ENCODE data around the gene TSHZ2. TPM values are rescaled to one million over a fixed set of nuclear protein-coding genes. Genes with fewer than 3 reads are reported as not detected.

The TSHZ2 gene
- total and polyA plus RNA-seq, 9 of the 15 experiments (the other 6 are each of a cell fraction or from before 2014, with no cell fraction given) = 0.03 to 0.20 (median 0.05) TPM; not detected in 4

DNA sequence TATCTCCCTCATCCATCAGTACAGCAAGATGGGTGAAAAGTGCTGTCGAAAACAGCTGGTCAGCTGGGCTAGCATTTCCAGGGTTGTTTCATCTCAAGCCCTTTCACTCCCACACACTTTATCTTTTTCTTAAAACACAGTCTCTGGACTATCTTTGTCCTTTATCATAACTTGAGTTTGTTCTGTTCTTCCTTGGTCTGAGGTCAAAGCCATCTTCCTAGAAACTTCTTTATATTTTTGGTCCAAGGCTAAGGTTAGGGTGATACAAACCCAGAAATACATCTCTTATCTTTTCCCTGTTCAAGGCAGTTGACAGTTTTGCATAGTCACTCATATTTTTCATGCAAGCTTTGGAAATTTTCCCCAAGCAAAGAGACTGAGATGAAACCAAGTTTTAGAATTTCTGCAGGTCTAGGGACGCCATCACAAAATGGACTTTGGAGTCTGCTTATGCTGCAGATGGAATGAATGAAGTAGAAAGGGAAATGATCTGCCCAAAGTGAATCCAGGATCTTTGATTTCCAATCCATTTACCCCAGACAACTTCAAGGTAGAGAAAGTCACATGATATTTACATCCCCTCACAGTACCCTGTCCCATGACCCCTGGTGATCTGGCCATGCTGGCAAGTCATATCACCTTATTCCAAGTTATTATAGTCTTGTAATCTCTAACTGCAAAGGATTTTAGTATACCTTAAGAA, 324.4 kb downstream of the TSHZ2 start (continued):
- TF ChIP-seq, protein P1, sequence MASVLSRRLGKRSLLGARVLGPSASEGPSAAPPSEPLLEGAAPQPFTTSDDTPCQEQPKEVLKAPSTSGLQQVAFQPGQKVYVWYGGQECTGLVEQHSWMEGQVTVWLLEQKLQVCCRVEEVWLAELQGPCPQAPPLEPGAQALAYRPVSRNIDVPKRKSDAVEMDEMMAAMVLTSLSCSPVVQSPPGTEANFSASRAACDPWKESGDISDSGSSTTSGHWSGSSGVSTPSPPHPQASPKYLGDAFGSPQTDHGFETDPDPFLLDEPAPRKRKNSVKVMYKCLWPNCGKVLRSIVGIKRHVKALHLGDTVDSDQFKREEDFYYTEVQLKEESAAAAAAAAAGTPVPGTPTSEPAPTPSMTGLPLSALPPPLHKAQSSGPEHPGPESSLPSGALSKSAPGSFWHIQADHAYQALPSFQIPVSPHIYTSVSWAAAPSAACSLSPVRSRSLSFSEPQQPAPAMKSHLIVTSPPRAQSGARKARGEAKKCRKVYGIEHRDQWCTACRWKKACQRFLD (CRISPR knock-in tag; IDR thresholded peaks at IDR 0.05) = no peak
- TF ChIP-seq SREBF1 (IDR thresholded peaks at IDR 0.05; ENCODE audit: borderline replicate concordance, low read depth, low read length) = no peak
- TF ChIP-seq ILF3 (IDR thresholded peaks at IDR 0.05; ENCODE audit: borderline replicate concordance) = no peak; the same call in 1 of the 2 replicates
- TF ChIP-seq, protein P2, sequence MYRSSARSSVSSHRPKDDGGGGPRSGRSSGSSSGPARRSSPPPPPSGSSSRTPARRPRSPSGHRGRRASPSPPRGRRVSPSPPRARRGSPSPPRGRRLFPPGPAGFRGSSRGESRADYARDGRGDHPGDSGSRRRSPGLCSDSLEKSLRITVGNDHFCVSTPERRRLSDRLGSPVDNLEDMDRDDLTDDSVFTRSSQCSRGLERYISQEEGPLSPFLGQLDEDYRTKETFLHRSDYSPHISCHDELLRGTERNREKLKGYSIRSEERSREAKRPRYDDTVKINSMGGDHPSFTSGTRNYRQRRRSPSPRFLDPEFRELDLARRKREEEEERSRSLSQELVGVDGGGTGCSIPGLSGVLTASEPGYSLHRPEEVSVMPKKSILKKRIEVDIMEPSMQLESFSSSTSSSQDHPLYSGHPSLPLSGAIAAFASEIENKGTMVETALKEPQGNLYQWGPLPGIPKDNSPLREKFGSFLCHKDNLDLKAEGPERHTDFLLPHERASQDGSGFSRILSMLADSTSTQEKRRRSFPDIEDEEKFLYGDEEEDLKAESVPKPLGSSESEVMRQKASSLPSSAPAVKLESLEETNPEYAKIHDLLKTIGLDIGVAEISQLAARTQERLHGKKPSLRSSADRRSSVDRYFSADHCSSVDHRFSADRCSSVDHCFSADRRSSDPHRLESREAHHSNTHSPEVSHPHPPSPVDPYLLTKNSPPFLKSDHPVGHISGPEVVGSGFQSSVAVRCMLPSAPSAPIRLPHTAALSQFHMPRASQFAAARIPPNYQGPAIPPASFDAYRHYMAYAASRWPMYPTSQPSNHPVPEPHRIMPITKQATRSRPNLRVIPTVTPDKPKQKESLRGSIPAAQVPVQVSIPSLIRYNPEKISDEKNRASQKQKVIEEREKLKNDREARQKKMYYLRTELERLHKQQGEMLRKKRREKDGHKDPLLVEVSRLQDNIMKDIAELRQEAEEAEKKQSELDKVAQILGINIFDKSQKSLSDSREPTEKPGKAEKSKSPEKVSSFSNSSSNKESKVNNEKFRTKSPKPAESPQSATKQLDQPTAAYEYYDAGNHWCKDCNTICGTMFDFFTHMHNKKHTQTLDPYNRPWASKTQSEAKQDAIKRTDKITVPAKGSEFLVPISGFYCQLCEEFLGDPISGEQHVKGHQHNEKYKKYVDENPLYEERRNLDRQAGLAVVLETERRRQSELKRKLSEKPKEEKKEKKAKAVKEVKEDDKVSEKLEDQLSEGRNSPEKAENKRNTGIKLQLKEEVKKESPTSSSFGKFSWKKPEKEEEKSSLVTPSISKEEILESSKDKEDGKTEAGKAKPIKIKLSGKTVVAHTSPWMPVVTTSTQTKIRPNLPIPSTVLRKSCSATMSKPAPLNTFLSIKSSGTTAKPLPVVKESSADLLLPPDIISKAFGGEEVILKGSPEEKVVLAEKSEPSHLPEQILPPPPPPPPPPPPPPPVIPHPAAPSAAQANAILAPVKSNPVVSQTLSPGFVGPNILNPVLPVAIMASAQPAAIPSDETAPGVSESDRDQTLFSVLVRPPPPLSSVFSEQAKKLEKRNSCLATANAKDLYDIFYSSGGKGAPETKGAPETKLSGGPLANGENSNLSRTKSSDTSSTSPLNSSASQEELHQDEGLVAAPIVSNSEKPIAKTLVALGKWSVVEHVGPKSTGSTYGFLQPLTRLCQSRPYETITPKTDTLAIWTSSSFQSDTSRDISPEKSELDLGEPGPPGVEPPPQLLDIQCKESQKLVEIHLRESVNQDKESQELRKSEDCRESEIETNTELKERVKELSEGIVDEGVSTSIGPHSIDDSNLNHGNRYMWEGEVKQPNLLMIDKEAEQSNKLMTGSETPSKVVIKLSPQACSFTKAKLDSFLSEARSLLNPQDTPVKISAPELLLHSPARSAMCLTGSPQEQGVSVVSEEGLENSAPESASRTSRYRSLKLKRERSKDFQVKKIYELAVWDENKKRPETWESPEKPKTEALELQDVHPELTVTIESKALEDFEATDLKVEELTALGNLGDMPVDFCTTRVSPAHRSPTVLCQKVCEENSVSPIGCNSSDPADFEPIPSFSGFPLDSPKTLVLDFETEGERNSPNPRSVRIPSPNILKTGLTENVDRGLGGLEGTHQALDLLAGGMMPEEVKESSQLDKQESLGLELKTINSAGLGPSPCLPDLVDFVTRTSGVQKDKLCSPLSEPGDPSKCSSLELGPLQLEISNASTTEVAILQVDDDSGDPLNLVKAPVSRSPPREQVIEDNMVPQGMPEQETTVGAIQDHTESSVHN (IDR thresholded peaks at IDR 0.05; ENCODE audit: borderline replicate concordance in 1 of 2, low read depth in 1 of 2) = peak in 1 of 2 experiments; percentile 81; a peak in 2 of 4 replicates
- TF ChIP-seq, protein P3, sequence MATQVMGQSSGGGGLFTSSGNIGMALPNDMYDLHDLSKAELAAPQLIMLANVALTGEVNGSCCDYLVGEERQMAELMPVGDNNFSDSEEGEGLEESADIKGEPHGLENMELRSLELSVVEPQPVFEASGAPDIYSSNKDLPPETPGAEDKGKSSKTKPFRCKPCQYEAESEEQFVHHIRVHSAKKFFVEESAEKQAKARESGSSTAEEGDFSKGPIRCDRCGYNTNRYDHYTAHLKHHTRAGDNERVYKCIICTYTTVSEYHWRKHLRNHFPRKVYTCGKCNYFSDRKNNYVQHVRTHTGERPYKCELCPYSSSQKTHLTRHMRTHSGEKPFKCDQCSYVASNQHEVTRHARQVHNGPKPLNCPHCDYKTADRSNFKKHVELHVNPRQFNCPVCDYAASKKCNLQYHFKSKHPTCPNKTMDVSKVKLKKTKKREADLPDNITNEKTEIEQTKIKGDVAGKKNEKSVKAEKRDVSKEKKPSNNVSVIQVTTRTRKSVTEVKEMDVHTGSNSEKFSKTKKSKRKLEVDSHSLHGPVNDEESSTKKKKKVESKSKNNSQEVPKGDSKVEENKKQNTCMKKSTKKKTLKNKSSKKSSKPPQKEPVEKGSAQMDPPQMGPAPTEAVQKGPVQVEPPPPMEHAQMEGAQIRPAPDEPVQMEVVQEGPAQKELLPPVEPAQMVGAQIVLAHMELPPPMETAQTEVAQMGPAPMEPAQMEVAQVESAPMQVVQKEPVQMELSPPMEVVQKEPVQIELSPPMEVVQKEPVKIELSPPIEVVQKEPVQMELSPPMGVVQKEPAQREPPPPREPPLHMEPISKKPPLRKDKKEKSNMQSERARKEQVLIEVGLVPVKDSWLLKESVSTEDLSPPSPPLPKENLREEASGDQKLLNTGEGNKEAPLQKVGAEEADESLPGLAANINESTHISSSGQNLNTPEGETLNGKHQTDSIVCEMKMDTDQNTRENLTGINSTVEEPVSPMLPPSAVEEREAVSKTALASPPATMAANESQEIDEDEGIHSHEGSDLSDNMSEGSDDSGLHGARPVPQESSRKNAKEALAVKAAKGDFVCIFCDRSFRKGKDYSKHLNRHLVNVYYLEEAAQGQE (IDR thresholded peaks at IDR 0.05; ENCODE audit: borderline replicate concordance) = peak; percentile 30; the same call in 1 of the 2 replicates
- TF ChIP-seq, protein P3 (CRISPR knock-in tag; IDR thresholded peaks at IDR 0.05; ENCODE audit: low read depth) = no peak
